GM11168 (cell line): ENCODE data around the gene SH2D3A.

Experiments
- in situ Hi-C: fragments of 300-500 bp; cut with MboI; formaldehyde crosslinking; loops from one replicate; pipeline ENCODE4 v1.12.0; 2022; ENCODE audit warnings: low sequenced_read_pairs; ENCODE audit not compliant: unreplicated experiment

SH2D3A gene

GRCh38 chr19:6725513-6726231, 41.6 kb downstream of the SH2D3A start:
- in situ Hi-C loops = no loop called here

GRCh38 chr19:6724631-6725492, 42.4 kb downstream of the SH2D3A start:
- in situ Hi-C loops = no loop called here

- in situ Hi-C loops = no loop called here
These were observed 43.5 kb downstream of the SH2D3A start for GRCh38 chr19:6723738-6724137.

GRCh38 chr19:6723108-6723618, 44.1 kb downstream of the SH2D3A start:
- in situ Hi-C loops = no loop called here

GRCh38 chr19:6721773-6722172, 45.5 kb downstream of the SH2D3A start:
- in situ Hi-C loops = no loop called here

GRCh38 chr19:6721138-6721474, 46.1 kb downstream of the SH2D3A start:
- in situ Hi-C loops = no loop called here

GRCh38 chr19:6720369-6721137, 46.7 kb downstream of the SH2D3A start, which contains the start of gene C3:
Gene C3 (minus strand): TSS chr19:6720650. CDS start chr19:6720589, 61 bp downstream.
- in situ Hi-C loops = no loop called here

GRCh38 chr19:6719992-6720368, 47.3 kb downstream of the SH2D3A start:
- in situ Hi-C loops = no loop called here

GRCh38 chr19:6719540-6719861, 47.7 kb downstream of the SH2D3A start:
- in situ Hi-C loops = no loop called here

- in situ Hi-C loops = no loop called here
These were observed 48.3 kb downstream of the SH2D3A start for GRCh38 chr19:6718741-6719539.

- in situ Hi-C loops = no loop called here
These were observed 49.0 kb downstream of the SH2D3A start for GRCh38 chr19:6718111-6718740.

GRCh38 chr19:6717441-6717971, 49.7 kb downstream of the SH2D3A start:
- in situ Hi-C loops = no loop called here

GRCh38 chr19:6717036-6717435, 50.2 kb downstream of the SH2D3A start:
- in situ Hi-C loops = no loop called here

- in situ Hi-C loops = no loop called here
These were observed 50.6 kb downstream of the SH2D3A start for GRCh38 chr19:6716610-6716970.

- in situ Hi-C loops = no loop called here
These were observed 52.3 kb downstream of the SH2D3A start for GRCh38 chr19:6714749-6715555.

GRCh38 chr19:6713773-6714692, 53.2 kb downstream of the SH2D3A start:
- in situ Hi-C loops = no loop called here
